ENCODE results near the gene ZNF333. TPM values are rescaled to one million over a fixed set of nuclear protein-coding genes. Genes with fewer than 3 reads are reported as not detected.

The ZNF333 gene
- polyA plus RNA-seq, 1 donor from 2014 or later = 67.6 TPM

GRCh38 chr19:14748601-14749000 is 58.8 kb downstream of the ZNF333 start:
- no peaks in the 10 kb centered on the region for H3K27me3 ChIP-seq (ENCODE audit: insufficient read depth, low read depth, low read length)
- H4K20me1 ChIP-seq (ENCODE audit: insufficient read depth) = no peaks in the 10 kb centered on the region
- H3K27ac ChIP-seq (ENCODE audit: low read length) = no peak overlapping the region
- no peaks in the 10 kb centered on the region for H3K9me3 ChIP-seq (ENCODE audit: low read length)
- H3K9me2 ChIP-seq (ENCODE audit: insufficient read depth, low read length) = no peaks in the 10 kb centered on the region
- H3K4me3 ChIP-seq (ENCODE audit: low read length) = no peak overlapping the region
- no peak overlapping the region for H3K9ac ChIP-seq (ENCODE audit: low read length)
- no peak overlapping the region for H2AFZ ChIP-seq (ENCODE audit: low read depth, low read length)
- H3F3A ChIP-seq (ENCODE audit: insufficient read depth, low read length, poor library complexity, severe bottlenecking) = no peaks in the 10 kb centered on the region
- H3K4me2 ChIP-seq (ENCODE audit: low read length) = no peak overlapping the region
- no peaks in the 10 kb centered on the region for H3K36me3 ChIP-seq (ENCODE audit: insufficient read depth, low read length)
- TF ChIP-seq RAD21 (conservative IDR thresholded peaks at IDR 0.05) (no peak), SMC3 (conservative IDR thresholded peaks at IDR 0.05; ENCODE audit: poor library complexity) (no peak), REST (IDR thresholded peaks at IDR 0.05; ENCODE audit: borderline replicate concordance) (no peak), TAF1 (IDR thresholded peaks at IDR 0.05; ENCODE audit: low read depth) (no peak), EP300 (conservative IDR thresholded peaks at IDR 0.05; ENCODE audit: poor library complexity, severe bottlenecking) (no peak), MXI1 (conservative IDR thresholded peaks at IDR 0.05; ENCODE audit: poor library complexity, severe bottlenecking) (no peak), POLR2AphosphoS5 (IDR thresholded peaks at IDR 0.05) (no peak), CTCF (IDR thresholded peaks at IDR 0.05; ENCODE audit: poor library complexity, severe bottlenecking) (no peak), EZH2 (IDR thresholded peaks at IDR 0.05; ENCODE audit: borderline replicate concordance, insufficient read depth, low read length, poor library complexity, severe bottlenecking) (no peak)
- H3K79me2 ChIP-seq (replicated peaks; ENCODE audit: insufficient read depth, low read length) = no peaks in the 10 kb centered on the region

GRCh38 chr19:14758816-14759215 is 69.0 kb downstream of the ZNF333 start:
- H4K20me1 ChIP-seq (ENCODE audit: insufficient read depth) = no peaks in the 10 kb centered on the region

More at GRCh38 chr19:14758816-14759215, 69.0 kb downstream of the ZNF333 start:
- H3K4me3 ChIP-seq (ENCODE audit: low read length) = no peak overlapping the region
- H3K79me2 ChIP-seq (replicated peaks; ENCODE audit: insufficient read depth, low read length) = no peaks in the 10 kb centered on the region
- H3K36me3 ChIP-seq (ENCODE audit: insufficient read depth, low read length) = no peaks in the 10 kb centered on the region
- no peak overlapping the region for H3K9ac ChIP-seq (ENCODE audit: low read length)
- H3K9me2 ChIP-seq (ENCODE audit: insufficient read depth, low read length) = no peaks in the 10 kb centered on the region
- TF ChIP-seq CTCF (IDR thresholded peaks at IDR 0.05; ENCODE audit: poor library complexity, severe bottlenecking) = no peak
- no peak for TF ChIP-seq SMC3 (conservative IDR thresholded peaks at IDR 0.05; ENCODE audit: poor library complexity)
- TF ChIP-seq EZH2 (IDR thresholded peaks at IDR 0.05; ENCODE audit: borderline replicate concordance, insufficient read depth, low read length, poor library complexity, severe bottlenecking) = no peak
- H3K9me3 ChIP-seq (ENCODE audit: low read length) = no peaks in the 10 kb centered on the region
- no peak overlapping the region for H3K27ac ChIP-seq (ENCODE audit: low read length)
- no peak overlapping the region for H2AFZ ChIP-seq (ENCODE audit: low read depth, low read length)
- no peaks in the 10 kb centered on the region for H3K27me3 ChIP-seq (ENCODE audit: insufficient read depth, low read depth, low read length)
- no peak overlapping the region for H3K4me2 ChIP-seq (ENCODE audit: low read length)
- H3F3A ChIP-seq (ENCODE audit: insufficient read depth, low read length, poor library complexity, severe bottlenecking) = no peaks in the 10 kb centered on the region

All from neural cell (in vitro differentiated cells).